ENCODE data around the gene TSN. TPM values are rescaled to one million over a fixed set of nuclear protein-coding genes. Genes with fewer than 3 reads are reported as not detected.
A peak's percentile ranks its signal among the peaks of the same experiment; 100 is the strongest.

The TSN gene
- polyA plus RNA-seq, 4 donors: 77.7 to 100 (median 87.7) TPM

DNA sequence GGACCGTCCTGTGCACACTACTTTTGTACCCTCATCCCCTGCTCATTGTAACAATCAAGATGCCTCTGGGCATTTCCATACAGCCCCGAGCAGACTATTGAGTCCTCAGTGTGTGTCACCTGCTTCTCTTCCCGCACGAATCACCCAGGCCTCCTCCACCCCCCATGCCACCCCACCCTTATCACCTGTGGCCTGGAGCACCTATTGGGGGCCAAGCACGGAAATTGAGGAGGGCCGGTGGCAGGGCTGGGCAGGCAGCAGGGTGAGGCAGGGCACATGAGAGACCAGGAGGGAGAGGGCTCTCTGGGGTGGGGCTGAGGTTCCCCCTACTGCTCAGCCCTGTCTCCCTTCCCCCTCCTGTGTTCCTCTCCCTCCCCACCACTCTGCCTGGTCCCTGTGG, 14.5 kb upstream of the TSN start:
- DNase-seq (ENCODE audit: low read depth in 4 of 4, low spot score in 3 of 4): no peak

DNA sequence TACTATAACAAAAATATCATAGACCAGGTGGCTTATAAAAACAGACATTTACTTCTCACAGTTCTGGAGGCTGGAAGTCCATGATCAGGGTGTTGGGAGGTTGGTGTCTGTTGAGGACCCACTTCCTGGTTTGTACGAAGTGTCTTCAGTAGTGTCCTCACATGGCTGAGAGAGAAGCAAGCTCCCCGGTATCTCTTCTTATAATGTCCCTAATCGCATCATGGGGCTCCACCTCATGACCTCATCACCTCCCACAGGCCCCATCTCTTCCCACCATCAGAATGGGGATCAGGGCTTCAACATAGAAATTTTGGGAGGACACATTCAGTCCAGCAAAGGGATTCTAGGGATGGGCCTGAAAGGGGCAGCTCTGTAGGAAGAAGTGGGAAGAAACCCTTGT, 14.0 kb upstream of the TSN start:
- DNase-seq (ENCODE audit: low read depth in 4 of 4, low spot score in 3 of 4): no peak

DNA sequence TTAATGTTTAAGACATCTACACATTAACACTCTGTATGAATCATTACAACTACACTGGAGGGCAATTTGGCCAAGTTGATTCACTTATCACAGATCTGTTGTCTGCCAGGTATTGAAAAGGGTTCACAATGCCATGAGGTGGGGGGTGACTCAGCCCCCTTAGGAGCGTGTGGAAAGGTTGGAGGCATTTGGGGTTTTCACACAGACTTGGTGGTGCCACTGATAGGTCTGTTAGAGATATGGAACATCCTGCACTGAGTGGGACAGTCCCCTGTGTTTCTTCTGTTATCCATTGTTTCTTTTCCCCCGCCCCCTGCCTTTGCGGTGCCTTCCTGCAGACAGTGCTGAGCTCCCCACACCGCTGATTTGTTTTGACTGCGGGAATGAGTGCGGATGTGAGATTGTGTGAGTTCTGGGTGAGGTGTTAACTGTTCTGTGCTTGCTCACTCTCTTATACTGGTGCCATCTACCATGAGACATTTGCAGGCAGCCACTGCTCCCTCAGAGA, 9.3 kb upstream of the TSN start:
- no peak for DNase-seq (ENCODE audit: low read depth in 4 of 4, low spot score in 3 of 4)

DNA sequence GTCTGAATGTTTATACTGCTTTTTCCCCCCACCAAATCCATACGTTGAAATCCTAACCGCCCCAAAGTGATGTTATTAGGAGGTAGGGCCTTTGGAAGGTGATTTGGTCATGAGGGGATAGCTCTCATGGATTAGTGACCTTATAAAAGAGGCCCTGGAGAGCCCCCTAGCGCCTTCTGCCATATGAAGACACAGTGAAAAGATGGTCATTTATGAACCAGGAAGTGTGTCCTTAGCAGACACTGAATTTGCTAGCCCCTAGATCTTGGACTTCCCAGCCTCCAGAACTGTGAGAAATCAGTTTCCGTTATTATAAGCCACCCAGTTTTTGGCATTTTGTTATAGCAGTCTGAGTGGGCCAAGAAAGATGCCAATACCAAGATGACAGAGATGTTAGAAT, 7.2 kb upstream of the TSN start:
- DNase-seq (ENCODE audit: low read depth in 4 of 4, low spot score in 3 of 4): no peak

DNA sequence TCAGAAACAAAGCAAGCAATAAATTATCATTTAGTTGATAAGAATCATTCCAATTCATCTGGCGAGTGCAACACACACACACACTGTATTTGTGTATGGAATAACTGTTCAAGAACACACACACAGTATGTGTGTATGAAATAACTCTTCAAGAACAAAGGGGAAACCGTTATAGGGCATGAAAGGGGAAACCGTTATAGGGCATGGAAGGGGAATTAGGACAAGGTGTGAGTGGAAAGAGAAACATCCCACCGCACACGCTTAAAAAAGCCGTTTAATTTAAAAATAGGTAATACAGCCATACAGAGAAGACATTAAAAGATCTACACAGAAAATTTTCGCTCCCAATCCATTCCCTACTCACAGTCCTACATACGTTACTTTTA, 607 bp upstream of the TSN start:
- DNase-seq (ENCODE audit: low read depth in 4 of 4, low spot score in 3 of 4): no peak

DNA sequence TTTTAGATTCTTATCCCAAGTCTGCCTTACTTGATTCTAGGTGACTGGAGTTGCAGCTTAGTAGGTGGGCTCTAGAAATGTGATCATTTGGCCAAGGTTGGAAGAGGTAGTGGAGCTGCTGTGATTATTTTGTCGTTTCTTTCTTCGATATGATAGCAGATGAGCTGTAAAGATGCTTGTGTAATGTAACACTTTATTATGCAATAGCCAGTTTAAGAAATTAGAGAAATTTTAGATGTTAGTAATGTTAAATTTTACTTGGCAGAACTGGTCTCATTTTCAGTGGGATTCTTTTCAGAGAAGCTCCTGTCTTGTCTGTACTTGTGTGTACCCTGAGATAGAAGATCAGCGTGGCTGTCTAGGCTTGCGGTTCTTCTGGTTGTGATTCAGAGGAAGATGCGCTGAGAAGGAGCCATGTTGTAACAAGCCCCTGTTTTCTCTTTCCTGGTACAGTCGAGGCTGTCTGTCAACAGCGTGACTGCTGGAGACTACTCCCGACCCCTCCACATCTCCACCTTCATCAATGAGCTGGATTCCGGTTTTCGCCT, 9.3 kb downstream of the TSN start:
- DNase-seq (ENCODE audit: low read depth in 4 of 4, low spot score in 3 of 4): no peak

DNA sequence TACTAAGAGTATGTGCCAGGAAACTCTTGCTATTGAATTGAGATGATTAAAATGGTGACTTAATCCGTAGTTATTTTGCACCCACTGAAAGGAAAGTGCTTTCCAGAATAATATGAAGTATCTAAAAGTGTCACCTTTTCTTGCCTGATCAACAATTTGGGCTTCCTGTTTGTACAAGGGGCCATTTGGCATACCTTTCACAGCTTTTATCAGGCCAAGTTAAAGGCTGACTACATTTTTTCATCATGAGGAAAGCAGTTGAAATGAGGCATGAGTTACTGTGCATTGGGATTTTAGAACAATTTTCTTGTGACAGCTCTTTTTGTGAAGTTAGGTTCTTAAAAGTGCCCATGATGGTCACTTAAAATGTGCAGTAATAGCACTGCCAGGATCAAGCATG, 11.2 kb downstream of the TSN start:
- no peak for DNase-seq (ENCODE audit: low read depth in 4 of 4, low spot score in 3 of 4)

DNA sequence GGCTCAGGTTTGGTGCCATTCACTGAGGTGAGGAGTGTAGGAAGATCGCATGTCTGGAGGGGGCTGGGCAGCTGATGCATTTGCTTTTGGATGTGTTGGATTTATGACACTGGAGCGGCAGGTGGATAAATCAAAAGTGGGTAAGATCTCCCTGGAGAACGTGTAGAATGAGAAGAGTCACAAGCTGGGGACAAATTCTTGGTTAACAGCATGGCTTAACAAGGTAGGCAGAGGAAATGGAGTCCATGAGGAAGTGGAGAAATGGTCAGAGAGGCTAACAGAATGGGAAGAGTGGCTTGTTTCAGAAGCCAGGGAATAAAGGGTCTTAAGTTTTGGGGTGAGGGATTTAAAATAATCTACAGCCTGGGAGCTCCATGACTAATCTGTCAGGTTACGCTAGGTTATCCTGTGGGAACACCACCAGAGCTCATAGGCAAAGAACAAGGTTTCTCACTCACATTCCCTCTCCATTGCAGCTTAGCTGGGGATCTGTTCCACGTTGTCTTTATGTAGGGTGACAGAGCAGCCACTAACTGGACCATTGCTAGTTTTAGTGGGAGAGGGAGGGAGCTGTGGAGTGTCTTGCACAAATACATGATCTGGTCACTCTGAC, 12.8 kb downstream of the TSN start:
- DNase-seq (ENCODE audit: low read depth in 4 of 4, low spot score in 3 of 4): no peak

DNA sequence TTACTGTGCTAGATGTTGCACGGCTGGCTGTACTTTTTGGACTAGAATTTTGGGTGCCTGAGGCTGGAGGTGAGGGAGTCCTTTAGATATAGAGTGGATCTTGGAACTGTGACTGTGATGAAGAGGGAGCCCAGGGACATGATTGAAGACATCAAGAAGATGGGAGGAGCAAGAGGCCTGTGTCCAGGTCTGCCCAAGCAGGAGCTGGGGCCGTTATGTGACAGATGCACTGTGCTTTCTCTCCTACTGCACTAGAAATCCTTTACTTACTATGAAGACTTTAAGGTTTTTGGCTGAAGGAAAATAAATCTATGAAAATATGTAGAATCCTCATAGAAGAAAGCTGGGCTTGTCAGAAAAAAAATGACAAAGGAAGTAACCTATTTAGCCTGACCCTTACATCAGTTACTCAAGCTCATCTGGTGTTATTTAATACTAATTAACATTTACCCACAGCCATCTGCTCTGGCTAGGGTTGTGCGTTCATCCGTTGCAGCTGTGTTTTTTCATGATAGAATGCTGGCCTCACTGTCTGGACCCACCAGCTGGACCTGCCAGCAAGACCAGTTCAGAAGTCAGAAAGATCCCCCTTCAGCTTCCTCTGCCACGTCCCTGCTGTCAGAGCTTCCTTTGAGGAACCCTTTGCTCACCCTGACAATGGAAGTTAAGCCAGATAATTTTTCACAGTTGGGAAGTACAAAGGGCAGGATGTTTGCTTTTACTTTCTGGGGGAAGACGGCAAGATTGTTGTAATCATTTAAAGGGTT, 16.7 kb downstream of the TSN start:
- peak in 2 of 4 donors; percentile 39 for DNase-seq (ENCODE audit: low read depth in 4 of 4, low spot score in 3 of 4)

DNA sequence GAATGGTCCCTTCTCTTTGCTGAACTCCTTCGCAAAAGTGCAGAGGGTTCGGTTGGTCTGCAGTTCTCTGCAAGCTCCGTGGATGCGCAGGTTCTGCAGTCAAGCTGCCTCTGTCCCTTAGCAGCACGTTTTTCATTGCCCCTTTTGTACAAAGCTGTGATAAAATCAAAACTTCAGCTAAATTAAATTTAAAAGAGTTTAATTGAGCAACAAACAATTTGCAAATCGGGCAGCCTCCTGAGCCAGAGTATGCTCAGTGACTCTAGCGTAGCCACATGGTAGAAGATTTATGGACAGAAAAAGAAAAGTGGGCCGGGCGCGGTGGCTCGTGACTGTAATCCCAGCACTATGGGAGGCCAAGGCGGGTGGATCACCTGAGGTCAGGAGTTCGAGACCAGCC, 18.8 kb downstream of the TSN start:
- no peak for DNase-seq (ENCODE audit: low read depth in 4 of 4, low spot score in 3 of 4)

DNA sequence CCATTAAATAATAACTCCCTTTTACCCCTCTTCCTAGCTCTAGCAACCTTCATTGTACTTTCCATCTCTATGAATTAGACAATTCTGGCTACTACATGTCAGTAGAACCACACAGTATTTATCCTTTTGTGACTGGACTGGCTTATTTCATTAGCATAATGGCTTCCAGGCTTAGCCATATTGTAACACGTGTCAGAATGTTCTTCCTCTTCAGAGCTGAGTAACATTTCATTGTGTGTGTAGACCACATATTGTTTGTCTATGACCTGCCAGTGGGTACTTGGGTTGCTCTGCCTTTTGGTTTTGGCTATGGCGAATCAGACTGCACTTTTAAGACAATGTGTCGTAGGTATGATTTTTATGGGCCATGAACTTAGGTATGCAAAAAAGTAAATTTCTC, 20.9 kb downstream of the TSN start:
- no peak for DNase-seq (ENCODE audit: low read depth in 4 of 4, low spot score in 3 of 4)

DNA sequence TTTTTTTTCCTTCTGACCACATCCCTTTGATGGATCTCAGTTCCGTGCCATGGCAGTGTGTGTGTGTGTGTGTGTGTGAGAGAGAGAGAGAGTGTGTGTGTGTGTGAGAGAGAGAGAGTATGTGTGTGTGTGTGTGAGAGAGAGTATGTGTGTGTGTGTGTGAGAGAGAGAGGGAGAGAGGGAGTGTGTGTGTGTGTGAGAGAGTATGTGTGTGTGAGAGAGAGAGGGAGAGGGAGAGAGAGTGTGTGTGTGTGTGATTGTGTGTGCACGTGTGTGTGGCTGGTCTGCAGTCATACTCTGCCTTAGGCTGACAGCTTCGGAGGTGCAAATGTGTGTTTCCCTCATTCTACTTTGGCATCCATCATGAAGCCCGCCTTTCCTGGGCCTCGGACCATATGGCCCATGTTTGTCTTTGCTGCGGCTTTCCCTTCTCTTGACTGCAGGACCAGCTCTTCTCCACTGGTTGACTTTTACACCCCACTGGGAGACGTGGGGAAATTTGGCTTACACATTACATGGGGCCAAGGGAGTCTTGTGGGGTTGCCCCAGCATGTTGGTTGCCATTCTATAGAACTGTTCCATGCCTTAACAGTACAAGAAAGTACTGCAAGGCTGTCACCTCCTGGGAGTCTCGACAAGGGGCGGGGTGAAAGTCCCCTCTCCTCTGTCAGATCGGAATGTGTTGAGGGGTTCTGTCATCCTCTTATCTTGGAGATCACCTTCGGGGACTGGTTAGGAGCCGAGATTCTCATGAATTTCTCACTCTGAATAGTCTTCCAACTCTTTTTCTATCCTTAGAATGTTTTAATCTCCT, 21.6 kb downstream of the TSN start:
- no peak for DNase-seq (ENCODE audit: low read depth in 4 of 4, low spot score in 3 of 4)

DNA sequence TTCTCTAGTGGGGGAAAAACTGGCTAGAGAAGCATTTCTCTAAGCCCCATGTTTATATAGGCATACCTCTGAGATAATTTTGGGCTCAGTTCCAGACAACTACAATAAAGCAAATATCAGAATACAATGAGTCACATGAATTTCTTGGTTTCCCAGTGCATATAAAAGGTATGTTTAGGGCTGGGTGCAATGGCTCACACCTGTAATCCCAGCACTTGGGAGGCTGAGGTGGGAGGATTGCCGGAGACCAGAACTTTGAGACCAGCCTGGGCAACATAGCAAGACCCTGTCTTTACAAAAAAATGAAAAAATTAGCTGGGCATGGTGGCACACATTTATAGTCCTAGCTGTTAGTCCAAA, 22.2 kb downstream of the TSN start:
- DNase-seq (ENCODE audit: low read depth in 4 of 4, low spot score in 3 of 4): no peak

DNA sequence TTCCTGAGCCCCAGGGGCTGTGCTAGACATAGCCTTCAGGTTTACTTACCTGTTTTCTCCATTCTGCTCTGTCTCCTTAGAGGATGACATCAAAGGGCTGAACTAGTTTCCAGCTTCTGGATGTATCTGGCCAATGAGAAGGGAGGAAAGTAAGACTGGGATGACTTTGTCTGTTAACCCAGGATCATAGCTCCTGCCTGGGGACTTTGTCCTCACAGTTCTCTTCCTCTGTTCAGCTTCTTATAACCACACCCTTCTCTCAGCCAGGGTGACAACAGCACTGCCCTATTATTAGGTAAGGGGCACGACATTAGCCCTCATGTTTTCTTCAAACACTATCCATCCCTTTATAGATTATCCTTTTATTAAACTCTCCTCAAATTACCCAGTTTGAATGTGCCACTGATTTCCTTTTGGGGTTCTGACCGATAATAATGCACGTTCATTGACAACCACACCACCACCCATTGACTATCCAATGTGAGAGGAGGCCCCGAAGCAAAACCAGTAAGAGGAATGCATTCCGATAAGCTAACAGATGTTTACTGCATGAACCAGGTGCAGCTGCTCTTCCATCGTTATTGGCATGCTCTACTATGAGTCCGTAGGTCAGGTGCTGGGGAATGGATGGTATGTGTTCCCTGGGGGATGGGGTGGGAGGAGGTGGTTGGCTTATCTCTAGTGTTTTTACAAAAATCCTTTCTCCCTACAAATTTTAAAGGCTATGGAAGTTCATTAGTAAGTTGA, 23.5 kb downstream of the TSN start:
- no peak for DNase-seq (ENCODE audit: low read depth in 4 of 4, low spot score in 3 of 4)

DNA sequence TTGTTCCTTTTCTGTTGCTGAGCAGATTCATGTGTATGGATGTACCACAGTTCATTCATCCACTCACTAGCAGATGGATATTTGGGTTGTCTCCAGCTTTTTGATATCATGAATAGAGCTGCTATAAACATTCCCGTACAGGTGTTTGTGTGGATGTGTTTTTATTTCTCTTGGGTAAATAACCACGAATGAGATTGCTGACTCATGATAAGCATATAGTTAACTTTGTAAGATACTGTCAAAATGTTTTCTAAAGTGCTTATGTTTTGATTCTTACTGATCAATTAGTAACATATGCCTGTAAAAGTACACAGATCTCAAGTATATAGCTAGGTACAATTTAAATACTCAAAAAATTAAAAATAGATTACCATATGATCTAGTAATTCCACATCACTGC, 27.7 kb downstream of the TSN start:
- DNase-seq (ENCODE audit: low read depth in 4 of 4, low spot score in 3 of 4): no peak

DNA sequence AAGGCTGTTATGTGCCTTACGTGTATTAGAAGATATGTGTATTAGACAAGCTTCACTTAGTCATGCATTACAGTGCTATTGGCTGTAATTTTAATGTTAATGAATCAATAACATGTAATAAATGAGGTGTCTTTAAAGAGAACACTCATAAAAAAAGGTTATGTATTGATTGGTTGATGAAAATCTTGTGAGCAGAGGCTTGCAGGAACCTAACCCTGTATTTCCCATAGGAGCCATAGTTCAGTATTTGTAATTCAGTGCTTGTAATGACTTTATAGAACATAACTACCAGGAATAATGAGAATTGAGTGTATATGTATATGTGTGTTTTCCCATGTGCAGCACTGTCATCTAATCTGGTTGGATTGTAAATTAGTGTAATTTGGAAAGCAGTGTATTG, 33.2 kb downstream of the TSN start:
- DNase-seq (ENCODE audit: low read depth in 4 of 4, low spot score in 3 of 4): no peak

DNA sequence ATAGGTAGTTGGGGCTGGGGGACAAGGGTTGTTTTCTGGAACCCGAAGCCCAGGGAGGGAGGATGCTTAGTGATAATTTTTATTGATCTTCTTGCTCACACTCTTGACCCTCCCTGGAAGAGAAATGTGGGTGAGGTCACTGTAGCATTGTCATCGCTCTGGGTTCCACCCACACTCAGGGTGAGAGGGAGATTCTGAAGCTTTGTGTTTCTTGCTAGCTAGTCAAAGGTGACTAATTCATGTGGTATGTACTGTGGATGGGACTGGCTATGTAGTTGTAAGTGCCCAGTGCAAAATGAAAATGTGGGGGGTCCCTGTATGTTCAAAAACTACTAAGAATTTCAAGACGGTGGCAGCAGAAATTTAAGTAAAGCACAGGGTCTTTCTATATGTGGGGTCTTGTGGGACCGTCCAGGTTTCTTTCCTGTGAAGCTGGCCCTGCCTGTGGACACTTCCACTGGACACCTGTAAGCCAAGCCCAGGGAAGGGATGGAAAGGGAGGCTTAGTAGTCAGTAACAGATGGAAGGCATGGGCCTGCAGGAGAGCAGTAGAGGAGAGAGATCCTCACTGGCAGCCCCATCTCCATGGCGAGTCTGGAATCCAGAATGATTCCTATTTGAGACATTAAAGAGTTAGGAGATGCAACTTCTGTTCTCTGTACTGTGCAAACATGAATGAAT, 35.0 kb downstream of the TSN start:
- DNase-seq (ENCODE audit: low read depth in 4 of 4, low spot score in 3 of 4): no peak

DNA sequence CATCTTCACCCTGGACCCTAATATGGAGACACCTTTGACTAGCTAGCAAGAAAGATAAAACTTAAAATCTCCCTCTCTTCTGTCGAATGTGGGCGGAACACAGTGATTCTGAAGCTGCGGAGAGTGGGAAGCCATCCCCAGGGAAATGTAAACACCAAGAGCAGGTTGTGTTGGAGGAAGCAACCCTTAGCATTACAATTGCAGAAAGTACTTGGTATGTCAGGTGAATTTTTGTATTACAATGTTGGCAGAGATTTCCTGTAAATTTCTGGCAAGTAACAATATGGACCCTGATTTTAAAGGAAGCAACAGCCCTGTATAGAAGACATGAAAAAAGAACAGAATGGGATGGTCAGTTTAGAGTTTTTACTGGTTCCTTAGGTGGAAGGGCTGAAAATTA, 35.8 kb downstream of the TSN start:
- no peak for DNase-seq (ENCODE audit: low read depth in 4 of 4, low spot score in 3 of 4)

DNA sequence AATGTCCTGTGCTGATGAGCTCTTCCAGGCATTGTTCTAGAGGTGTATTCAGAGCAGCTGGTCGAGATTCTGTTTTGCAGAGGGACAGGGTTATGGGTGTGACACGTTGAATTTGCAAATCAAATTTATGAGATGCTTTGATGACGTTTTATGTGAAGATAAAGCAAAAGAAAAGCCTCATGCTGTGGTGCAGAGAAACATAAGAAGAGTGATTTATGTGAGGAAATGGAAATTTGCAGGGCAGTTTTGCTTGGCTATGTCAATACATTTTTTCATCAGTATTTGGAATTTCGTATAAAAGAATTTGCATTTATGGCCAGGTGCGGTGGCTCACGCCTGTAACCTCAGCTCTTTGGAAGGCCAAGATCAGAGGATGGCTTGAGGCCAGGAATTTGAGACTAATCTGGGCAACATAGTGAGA, 36.4 kb downstream of the TSN start:
- peak in 1 of 4 donors; percentile 10 for DNase-seq (ENCODE audit: low read depth in 4 of 4, low spot score in 3 of 4)

DNA sequence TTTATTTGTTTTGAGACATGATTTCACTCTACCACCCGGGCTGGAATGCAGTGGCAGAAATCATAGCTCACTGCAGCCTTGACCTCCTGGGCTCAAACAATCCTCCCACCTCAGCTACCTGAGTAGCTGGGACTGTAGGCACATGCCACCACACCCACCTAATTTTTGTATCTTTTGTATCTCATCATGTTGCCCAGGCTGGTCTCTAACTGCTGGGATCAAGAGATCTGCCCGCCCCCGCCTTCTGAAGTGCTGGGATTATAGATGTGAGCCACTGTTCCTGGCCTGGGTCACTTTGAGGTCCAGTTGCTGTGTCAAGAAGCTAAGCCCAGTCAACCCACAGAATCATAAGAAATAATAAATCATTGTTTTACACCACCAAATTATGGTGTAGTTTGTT, 38.4 kb downstream of the TSN start:
- DNase-seq (ENCODE audit: low read depth in 4 of 4, low spot score in 3 of 4): no peak
